Transverse colon (tissue), 4 donors: Measurements from ENCODE around the gene SRL. TPM values are rescaled to one million over a fixed set of nuclear protein-coding genes. Genes with fewer than 3 reads are reported as not detected.

Experiments used
- DNase-seq: peaks from one replicate; pipeline ENCODE4 v3.0.0-alpha.2; 2019
- H3K27ac ChIP-seq, 4 donors: fragments of 200-600 bp; sonication (generic); 2 replicates each; pipeline ENCODE4 v1.5.1; 2016 to 2018; ENCODE audit warnings: inconsistent platforms in 4 of 4
- H3K27me3 ChIP-seq: fragments of 200-600 bp; sonication (generic); 2 replicates; pipeline ENCODE4 v1.5.1; 2017; ENCODE audit warnings: inconsistent platforms
- H3K36me3 ChIP-seq, 4 donors: fragments of 200-600 bp; sonication (generic); 2 replicates each; pipeline ENCODE4 v1.5.1; 2017 to 2019; ENCODE audit warnings: inconsistent platforms in 4 of 4
- H3K4me1 ChIP-seq, 4 donors: fragments of 200-600 bp; sonication (generic); 2 replicates each; pipeline ENCODE4 v1.5.1; 2017 to 2020; ENCODE audit warnings: inconsistent platforms in 4 of 4
- H3K4me3 ChIP-seq, 4 donors: fragments of 200-600 bp; sonication (generic); 1 replicate in 1 of 4; 2 replicates in 3 of 4; pipeline versions ENCODE4 v1.5.1 to v1.6.1; 2017 to 2019; ENCODE audit warnings: inconsistent platforms in 4 of 4
- H3K9me3 ChIP-seq, 2 donors: fragments of 200-600 bp; sonication (generic); 2 replicates each; pipeline ENCODE4 v1.5.1; 2017 to 2019; ENCODE audit warnings: inconsistent platforms in 2 of 2
- EP300 ChIP-seq: sonication (generic); formaldehyde crosslinking; IDR thresholded peaks from one replicate; pipeline ENCODE4 v1.6.1; 2017; ENCODE audit warnings: antibody characterized with exemption, low read depth
- POLR2A ChIP-seq: fragments of 450-650 bp; IDR thresholded peaks from one replicate; pipeline ENCODE4 v1.6.1; 2016; ENCODE audit warnings: antibody characterized with exemption, mild to moderate bottlenecking, moderate library complexity
- POLR2AphosphoS5 ChIP-seq, 3 donors: sonication (generic); formaldehyde crosslinking; IDR thresholded peaks; one replicate each; pipeline ENCODE4 v1.6.1; 2016; ENCODE audit warnings: antibody characterized with exemption in 3 of 3
- WGBS, 2 donors: methylation state at CpG; one replicate each; pipeline ENCODE4 v1.1.5; 2018; ENCODE audit warnings: low coverage in 1 of 2; 5-methylcytosine and 5-hydroxymethylcytosine counted together
- in situ Hi-C, 4 donors: fragments of 200-750 bp; cut with MboI; loops; one replicate each; pipeline versions ENCODE4 v1.15.0 to v1.15.1; 2017; ENCODE audit warnings: low sequenced_read_pairs in 3 of 4, low pct_ligation_motif_present in 1 of 4, low pct_unique_long_range_greater_than_20kb in 1 of 4
- intact Hi-C: fragments of 100-400 bp; cut with DNase I; formaldehyde crosslinking; loops from one replicate; pipeline ENCODE4 v1.15.1; 2023; ENCODE audit warnings: low total_unique reads
- total RNA-seq, 4 donors: library from RNA; depleted of rRNA; stranded (reverse); fragments of >200 nt; gene quantifications; one replicate each; pipeline ENCODE4 v1.1.0, GENCODE V29; 2016
- TF ChIP-seq, protein P1 (sequence below), 5 experiments: fragments of 200-600 bp in 3 of 5; fragments of 450-650 bp in 2 of 5; sonication (generic) in 3 of 5; IDR thresholded peaks; 1 replicate in 2 of 5; 2 replicates in 3 of 5; pipeline ENCODE4 v1.5.1; 2016 to 2017; ENCODE audit warnings: antibody characterized with exemption in 5 of 5, inconsistent platforms in 3 of 5, mild to moderate bottlenecking in 2 of 5, moderate library complexity in 1 of 5

Gene SRL
- total RNA-seq, 4 donors from 2014 or later: 0.32 to 0.68 TPM; not detected in 2

GRCh38 chr16:4215106-4215505 is 26.8 kb downstream of the SRL start:
- no peak overlapping the region for H3K27ac ChIP-seq

GRCh38 chr16:4214215-4214621 is 27.7 kb downstream of the SRL start:
- peak overlapping the region in 3 of 4 donors; percentile 36 to 56 (median 39) for H3K27ac ChIP-seq
- WGBS, 2 donors: 74 to 80% methylated on average over 1 to 7 of the region's 7 CpGs
- no peaks in the 10 kb centered on the region for H3K36me3 ChIP-seq
- DNase-seq: peak; percentile 15
- peaks cover 0 to 18% (median 9%) of the 10 kb centered on the region in 4 donors for H3K4me1 ChIP-seq
- no peaks in the 10 kb centered on the region for H3K27me3 ChIP-seq
- in situ Hi-C loops (no loop called here), intact Hi-C loops (no loop called here)
- TF ChIP-seq POLR2A: no peak
- TF ChIP-seq, protein P1, sequence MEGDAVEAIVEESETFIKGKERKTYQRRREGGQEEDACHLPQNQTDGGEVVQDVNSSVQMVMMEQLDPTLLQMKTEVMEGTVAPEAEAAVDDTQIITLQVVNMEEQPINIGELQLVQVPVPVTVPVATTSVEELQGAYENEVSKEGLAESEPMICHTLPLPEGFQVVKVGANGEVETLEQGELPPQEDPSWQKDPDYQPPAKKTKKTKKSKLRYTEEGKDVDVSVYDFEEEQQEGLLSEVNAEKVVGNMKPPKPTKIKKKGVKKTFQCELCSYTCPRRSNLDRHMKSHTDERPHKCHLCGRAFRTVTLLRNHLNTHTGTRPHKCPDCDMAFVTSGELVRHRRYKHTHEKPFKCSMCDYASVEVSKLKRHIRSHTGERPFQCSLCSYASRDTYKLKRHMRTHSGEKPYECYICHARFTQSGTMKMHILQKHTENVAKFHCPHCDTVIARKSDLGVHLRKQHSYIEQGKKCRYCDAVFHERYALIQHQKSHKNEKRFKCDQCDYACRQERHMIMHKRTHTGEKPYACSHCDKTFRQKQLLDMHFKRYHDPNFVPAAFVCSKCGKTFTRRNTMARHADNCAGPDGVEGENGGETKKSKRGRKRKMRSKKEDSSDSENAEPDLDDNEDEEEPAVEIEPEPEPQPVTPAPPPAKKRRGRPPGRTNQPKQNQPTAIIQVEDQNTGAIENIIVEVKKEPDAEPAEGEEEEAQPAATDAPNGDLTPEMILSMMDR (IDR thresholded peaks at IDR 0.05): no peak
- TF ChIP-seq EP300: no peak
- no peak for TF ChIP-seq POLR2AphosphoS5 (IDR thresholded peaks at IDR 0.05)
- H3K9me3 ChIP-seq: no peaks in the 10 kb centered on the region
- no peak overlapping the region for H3K4me3 ChIP-seq

More at GRCh38 chr16:4215106-4215505, 26.8 kb downstream of the SRL start:
- 95% methylated on average over 2 of the region's 2 CpGs; no CpG with 5 or more reads in 1 of the 2 donors for WGBS, 2 donors
- intact Hi-C loops (no loop called here), in situ Hi-C loops (no loop called here)
- no peaks in the 10 kb centered on the region for H3K9me3 ChIP-seq
- TF ChIP-seq EP300 (no peak), POLR2A (no peak), POLR2AphosphoS5 (IDR thresholded peaks at IDR 0.05) (no peak)
- TF ChIP-seq, protein P1 (IDR thresholded peaks at IDR 0.05): no peak
- no peaks in the 10 kb centered on the region for H3K36me3 ChIP-seq
- no peak overlapping the region for H3K4me3 ChIP-seq
- DNase-seq: no peak
- no peaks in the 10 kb centered on the region for H3K27me3 ChIP-seq
- H3K4me1 ChIP-seq: peaks cover 0 to 18% (median 9%) of the 10 kb centered on the region in 4 donors

GRCh38 chr16:4213737-4214136 is 28.1 kb downstream of the SRL start:
- Histone ChIP-seq H3K27ac (peak overlapping the region in 3 of 4 donors; percentile 36 to 56 (median 39)), H3K4me1 (peaks cover 0 to 18% (median 9%) of the 10 kb centered on the region in 4 donors), H3K36me3 (no peaks in the 10 kb centered on the region), H3K27me3 (no peaks in the 10 kb centered on the region), H3K4me3 (no peak overlapping the region), H3K9me3 (no peaks in the 10 kb centered on the region)
- intact Hi-C loops (no loop called here), in situ Hi-C loops (no loop called here)
- peak; percentile 60 for DNase-seq
- WGBS, 2 donors: 48 to 52% methylated on average over 3 to 6 of the region's 6 CpGs
- TF ChIP-seq EP300 (no peak), POLR2AphosphoS5 (IDR thresholded peaks at IDR 0.05) (peak in 1 of 3 donors; percentile 13), POLR2A (no peak)

- in situ Hi-C loops: no loop called here
- Histone ChIP-seq H3K27me3 (no peaks in the 10 kb centered on the region), H3K4me1 (peaks cover 0 to 18% (median 7%) of the 10 kb centered on the region in 4 donors), H3K9me3 (no peaks in the 10 kb centered on the region), H3K4me3 (no peak overlapping the region), H3K36me3 (no peaks in the 10 kb centered on the region), H3K27ac (peak overlapping the region in 2 of 4 donors; percentile 17 to 19)
- TF ChIP-seq EP300: no peak
- TF ChIP-seq, protein P1 (IDR thresholded peaks at IDR 0.05): peak in 1 of 5 experiments; percentile 11
- no peak for TF ChIP-seq POLR2A
- no peak for TF ChIP-seq POLR2AphosphoS5 (IDR thresholded peaks at IDR 0.05)
- DNase-seq: no peak
- 91 to 100% methylated on average over 1 to 3 of the region's 3 CpGs for WGBS, 2 donors
- intact Hi-C loops: no loop called here
Measured at GRCh38 chr16:4212934-4213296, 29.0 kb downstream of the SRL start.
